Superior temporal gyrus (tissue), 1 donor: ENCODE measurements around the gene BCL7B.
"Not testable (repeated sequence)": the region's sequence is repeated elsewhere in the genome, so short reads cannot be mapped to it uniquely, and the experiment has no call there.

Experiments
- DNase-seq: peaks from one replicate; pipeline ENCODE4 v3.0.0-alpha.2; 2016; ENCODE audit errors: extremely low spot score

BCL7B gene

GRCh38 chr7:73557397-73558257, at the start of gene BCL7B:
Gene BCL7B, minus strand, starts transcription at chr7:73557690. Its CDS starts 112 bp downstream, at chr7:73557578.
- peak; percentile 71 for DNase-seq

- no peak for DNase-seq
Observed at GRCh38 chr7:73605601-73606220, 48.2 kb upstream of the BCL7B start.

DNA sequence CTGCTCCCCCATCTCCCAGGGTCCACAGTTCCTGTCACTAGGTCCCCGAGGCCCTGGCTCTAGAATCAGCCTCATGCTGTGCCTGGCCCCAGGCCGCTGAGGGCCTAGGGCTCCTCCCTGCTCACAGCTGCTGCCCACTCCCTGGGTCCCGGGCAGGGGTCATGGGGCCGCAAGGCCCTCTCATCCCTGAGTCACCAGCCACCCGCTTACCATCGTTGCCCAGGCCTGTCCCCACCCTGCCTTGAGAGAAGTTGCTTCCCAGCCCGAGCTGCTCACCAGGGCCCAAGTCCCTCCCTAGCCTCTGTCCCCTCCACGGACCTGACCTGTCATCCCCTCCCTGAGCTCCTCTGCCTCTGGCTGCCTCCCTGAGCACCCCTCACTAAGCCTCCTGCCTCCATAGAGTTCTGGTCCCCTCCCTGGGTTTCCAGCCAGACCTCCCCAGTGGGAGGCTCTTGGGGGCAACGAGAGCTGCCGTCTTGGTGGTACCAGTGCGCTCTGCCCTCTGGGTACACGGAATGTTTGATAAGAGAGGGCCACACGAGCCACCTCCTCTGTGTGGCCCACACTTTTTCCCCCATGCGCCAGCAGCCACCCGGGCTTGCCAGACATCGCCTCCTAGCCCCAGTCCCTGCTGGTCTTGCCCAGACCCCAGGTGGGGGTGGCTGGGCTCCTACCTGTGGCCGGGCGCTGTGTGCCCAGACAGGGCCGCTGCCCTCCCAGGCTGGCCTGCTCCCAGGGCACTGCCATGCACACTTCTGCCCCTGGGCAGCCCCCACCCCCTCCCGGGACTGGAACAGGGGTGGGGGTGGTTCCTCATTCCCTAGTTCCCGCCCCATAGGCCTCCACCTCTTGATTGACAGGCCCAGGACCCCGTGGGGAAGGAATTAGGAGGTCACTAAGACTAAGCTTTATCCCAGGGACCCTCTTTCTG, 45.5 kb upstream of the BCL7B start:
- no peak for DNase-seq

DNA sequence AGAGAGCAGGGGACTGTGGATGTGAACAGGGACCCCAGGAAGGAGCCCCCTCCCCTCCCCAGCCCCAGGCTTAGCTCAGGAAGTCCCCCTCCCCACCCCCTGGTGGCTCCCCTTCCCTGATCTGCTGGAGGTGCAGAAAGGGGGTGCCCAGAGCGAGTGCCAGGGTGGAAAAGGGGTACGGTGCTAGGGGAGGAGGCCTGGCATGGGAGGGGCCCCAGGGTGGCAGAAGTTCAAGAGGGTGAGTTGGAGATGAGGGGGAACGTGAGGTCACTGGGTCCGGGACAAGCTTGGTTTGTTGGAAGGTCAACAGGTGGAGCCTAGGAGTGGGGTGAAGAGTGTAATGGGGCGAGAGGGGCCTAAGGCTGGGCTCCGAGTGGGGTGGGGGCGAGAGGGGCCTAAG, 42.4 kb upstream of the BCL7B start:
- DNase-seq, result no peak

DNA sequence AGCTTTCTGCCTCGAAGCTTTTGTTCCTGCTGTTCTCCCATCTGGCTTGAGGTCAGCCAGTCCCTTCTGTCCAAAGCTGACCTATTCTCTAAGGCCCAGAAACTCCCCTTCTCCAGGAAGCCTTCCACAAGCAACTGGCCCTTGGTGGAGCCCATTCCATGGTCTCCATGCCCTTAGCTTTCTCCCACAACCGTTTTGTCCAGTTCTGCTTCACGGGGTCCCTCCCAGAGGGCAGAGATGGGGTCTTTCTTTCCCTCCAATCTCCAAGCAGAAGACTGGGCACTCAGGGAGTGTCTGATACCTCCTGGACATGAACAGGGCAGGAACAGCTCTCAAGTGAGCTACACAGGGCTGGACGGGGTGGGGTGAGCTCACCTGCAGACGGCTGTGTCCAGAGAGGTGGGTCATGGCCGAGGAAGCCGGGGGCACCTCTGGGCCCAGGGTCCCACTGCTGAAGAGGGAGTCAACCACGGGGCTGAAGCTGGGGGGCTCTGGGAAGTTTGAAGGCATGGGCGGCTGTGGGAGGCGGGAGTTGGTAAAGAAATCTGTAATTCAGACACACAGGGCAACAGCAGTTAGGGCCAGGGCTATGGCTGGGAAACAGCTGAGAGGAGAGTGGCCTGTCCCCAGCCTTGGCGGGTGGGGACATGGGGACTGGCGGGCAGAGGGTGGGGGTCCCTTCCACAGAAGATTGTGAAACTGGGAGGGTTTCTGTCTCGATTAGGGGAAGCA, 41.8 kb upstream of the BCL7B start:
- DNase-seq, result no peak

DNA sequence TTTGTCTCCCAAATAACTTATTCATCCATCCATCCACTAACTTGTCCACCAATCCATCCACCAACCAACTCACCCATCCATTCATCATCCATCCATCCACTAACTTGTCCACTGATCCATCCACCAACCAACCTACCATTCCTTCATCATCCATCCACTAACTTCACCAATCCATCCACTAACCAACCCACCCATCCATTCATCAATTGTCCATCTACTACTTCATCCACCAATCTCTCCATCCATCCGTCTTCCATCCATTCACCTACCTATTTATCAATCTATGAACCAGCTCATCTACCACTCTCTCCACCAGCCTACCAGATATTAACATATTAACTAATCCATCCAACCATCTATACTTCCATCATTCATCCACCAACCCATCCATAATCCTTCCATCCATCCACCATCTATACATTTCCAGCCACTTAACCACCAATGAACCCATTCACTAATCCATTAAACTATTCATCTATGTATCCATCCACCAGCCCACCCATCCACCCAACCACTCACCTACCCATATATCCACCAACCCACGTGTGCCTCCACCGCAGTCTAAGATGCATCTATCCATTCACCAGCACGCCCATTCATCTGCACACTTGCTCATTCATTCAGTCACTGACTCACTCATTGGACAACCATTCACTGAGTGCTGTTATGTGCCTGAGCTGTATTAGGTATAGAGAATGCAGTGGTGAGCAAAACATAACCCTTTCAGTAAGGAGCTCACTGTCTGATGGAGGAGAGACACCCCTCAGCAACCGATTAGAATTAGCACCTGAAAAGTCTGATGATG, 40.7 kb upstream of the BCL7B start:
- DNase-seq, result no peak

GRCh38 chr7:73596191-73597065, 38.9 kb upstream of the BCL7B start:
- DNase-seq, result no peak

DNA sequence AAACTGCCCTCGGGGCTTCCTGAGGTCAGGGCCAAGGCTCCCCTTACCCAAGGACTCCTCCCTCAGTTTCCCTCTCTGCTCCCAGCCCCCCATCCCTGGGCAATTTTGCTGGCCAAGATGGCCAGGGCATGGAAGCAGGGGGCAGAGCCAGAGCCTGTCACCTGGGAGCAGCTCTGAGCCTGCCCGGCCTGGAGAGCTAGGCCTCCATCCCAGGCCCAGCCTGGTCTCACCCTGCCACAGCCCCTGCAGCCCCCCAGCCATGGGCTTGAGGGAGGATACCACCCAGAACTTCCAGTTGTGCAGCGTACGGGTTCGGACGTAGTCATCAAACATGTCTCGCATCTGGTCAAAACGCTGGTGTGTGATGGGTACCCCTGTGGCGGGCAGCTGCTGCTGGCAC, 37.9 kb upstream of the BCL7B start:
- DNase-seq, result no peak

GRCh38 chr7:73593207-73594045, 35.9 kb upstream of the BCL7B start:
- DNase-seq, result no peak

DNA sequence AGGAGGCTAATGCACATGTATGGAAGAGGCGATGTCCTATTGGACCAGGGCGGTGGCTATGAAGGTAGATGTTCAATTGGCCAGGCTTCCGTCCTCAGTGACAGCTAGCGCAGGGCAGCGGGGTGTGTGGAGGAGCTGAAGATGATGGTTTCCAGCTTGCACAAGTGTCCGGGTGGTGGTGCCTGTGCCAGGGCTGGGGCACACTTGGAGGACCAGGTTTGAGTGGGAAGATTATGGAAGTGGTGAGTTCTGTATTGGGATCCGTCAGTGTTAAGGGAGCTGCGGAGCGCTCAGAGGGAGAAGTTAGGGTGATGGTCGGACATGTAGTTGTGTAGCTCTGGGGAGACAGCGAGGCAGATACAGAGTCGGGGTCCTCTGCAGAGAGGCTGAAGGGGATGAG, 29.4 kb upstream of the BCL7B start:
- DNase-seq, result no peak

DNA sequence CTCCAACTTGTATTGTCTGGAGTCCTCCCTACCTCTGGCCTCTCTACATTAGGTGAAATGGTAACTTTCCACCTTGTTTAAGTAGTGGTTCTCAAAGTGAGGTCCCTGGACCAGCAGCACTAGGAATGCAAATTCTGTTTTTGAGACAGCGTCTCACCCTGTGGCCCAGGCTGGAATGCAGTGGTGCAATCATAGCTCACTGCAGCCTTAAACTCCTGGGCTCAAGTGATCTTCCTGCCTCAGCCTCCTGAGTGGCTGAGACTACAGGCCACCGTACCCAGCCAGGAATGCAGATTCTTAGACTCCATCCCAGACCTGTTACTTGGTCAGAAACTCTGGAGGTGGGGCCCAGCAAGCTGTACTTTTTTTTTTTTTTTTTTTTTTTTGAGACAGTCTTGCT, 27.7 kb upstream of the BCL7B start:
- DNase-seq, result no peak

GRCh38 chr7:73582664-73583202, 25.2 kb upstream of the BCL7B start:
- DNase-seq, result no peak

DNA sequence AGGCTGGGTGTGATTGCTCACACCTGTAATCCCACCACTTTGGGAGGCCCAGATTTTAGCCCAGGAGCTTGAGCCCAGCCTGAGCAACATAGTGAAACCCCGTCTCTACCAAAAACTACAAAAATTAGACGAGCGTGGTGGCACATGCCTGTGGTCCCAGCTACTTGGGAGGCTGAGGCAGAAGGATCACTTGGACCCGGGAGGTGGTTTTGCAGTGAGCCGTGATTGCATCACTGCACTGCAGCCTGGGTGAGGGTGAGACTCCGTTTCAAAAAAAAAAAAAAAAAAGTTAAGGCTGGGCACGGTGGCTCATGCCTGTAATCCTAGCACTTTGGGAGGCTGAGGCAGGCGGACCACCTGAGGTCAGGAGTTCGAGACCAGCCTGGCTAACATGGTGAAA, 23.5 kb upstream of the BCL7B start:
- DNase-seq, result not testable (repeated sequence)

- peak; percentile 98 for DNase-seq
Observed at GRCh38 chr7:73578342-73579128, 21.0 kb upstream of the BCL7B start, which contains the start of gene TBL2. Gene TBL2, minus strand, starts transcription at chr7:73578579. Its CDS starts 30 bp downstream, at chr7:73578549.

- DNase-seq, result no peak
Observed at GRCh38 chr7:73577627-73578341, 20.3 kb upstream of the BCL7B start.

GRCh38 chr7:73573791-73574190, 16.3 kb upstream of the BCL7B start:
- no peak for DNase-seq

- no peak for DNase-seq
Observed at GRCh38 chr7:73573276-73573675, 15.8 kb upstream of the BCL7B start.
